Skin of body (tissue), 2 donors: Measurements from ENCODE around the gene ELF5. TPM values are rescaled to one million over a fixed set of nuclear protein-coding genes. Genes with fewer than 3 reads are reported as not detected.

ENCODE experiments used
- DNase-seq: peaks from one replicate; lab custom pipeline; 2025; lab: John Stamatoyannopoulos, UW
- total RNA-seq: library from RNA; depleted of rRNA; stranded (reverse); fragments of >200 nt; gene quantifications from one replicate; pipeline ENCODE4 v1.2.3, GENCODE V29; 2014

The ELF5 gene
- total RNA-seq, 1 donor from 2014 or later: 25.5 TPM

GRCh38 chr11:34493468-34493867, 20.1 kb downstream of the ELF5 start:
- no peak for DNase-seq

GRCh38 chr11:34492806-34493414, 20.7 kb downstream of the ELF5 start:
- no peak for DNase-seq

GRCh38 chr11:34490304-34490703, 23.3 kb downstream of the ELF5 start:
- no peak for DNase-seq

GRCh38 chr11:34488855-34489557, 24.6 kb downstream of the ELF5 start:
- DNase-seq: no peak

- DNase-seq: no peak
Measured at GRCh38 chr11:34487430-34487829, 26.2 kb downstream of the ELF5 start.

- DNase-seq: no peak
Measured at GRCh38 chr11:34483106-34483874, 30.3 kb downstream of the ELF5 start.

- no peak for DNase-seq
Measured at GRCh38 chr11:34481307-34481706, 32.3 kb downstream of the ELF5 start.

- no peak for DNase-seq
Measured at GRCh38 chr11:34480314-34480713, 33.3 kb downstream of the ELF5 start.

- no peak for DNase-seq
Measured at GRCh38 chr11:34478845-34479663, 34.5 kb downstream of the ELF5 start.

- DNase-seq: no peak
Measured at GRCh38 chr11:34476849-34477248, 36.7 kb downstream of the ELF5 start.

GRCh38 chr11:34475656-34476055, 37.9 kb downstream of the ELF5 start:
- no peak for DNase-seq

GRCh38 chr11:34473603-34474169, 39.9 kb downstream of the ELF5 start:
- no peak for DNase-seq

GRCh38 chr11:34468209-34468841, 45.3 kb downstream of the ELF5 start:
- no peak for DNase-seq

GRCh38 chr11:34466802-34467488, 46.6 kb downstream of the ELF5 start:
- DNase-seq: no peak

GRCh38 chr11:34464591-34465051, 49.0 kb downstream of the ELF5 start:
- no peak for DNase-seq

GRCh38 chr11:34461215-34461614, 52.4 kb downstream of the ELF5 start:
- DNase-seq: no peak

GRCh38 chr11:34460278-34460677, 53.3 kb downstream of the ELF5 start:
- DNase-seq: no peak

GRCh38 chr11:34459507-34460162, 54.0 kb downstream of the ELF5 start:
- no peak for DNase-seq

- no peak for DNase-seq
Measured at GRCh38 chr11:34458525-34458924, 55.1 kb downstream of the ELF5 start.

GRCh38 chr11:34457607-34458006, 56.0 kb downstream of the ELF5 start:
- DNase-seq: no peak
